Vagina (tissue), 2 donors: ENCODE data around the gene RBP7.

Source experiments
- CTCF ChIP-seq, 3 experiments: fragments of 450-650 bp in 2 of 3; fragments of 200-600 bp in 1 of 3; sonication (generic) in 1 of 3; IDR thresholded peaks; one replicate each; pipeline ENCODE4 v1.5.1; 2017 to 2019; ENCODE audit warnings: antibody characterized with exemption in 3 of 3, mild to moderate bottlenecking in 2 of 3, moderate library complexity in 2 of 3
- POLR2A ChIP-seq, 2 donors: fragments of 450-650 bp; IDR thresholded peaks; one replicate each; pipeline ENCODE4 v1.6.1; 2017; ENCODE audit warnings: antibody characterized with exemption in 2 of 2, mild to moderate bottlenecking in 2 of 2, moderate library complexity in 2 of 2
- POLR2AphosphoS5 ChIP-seq, 2 donors: sonication (generic); formaldehyde crosslinking; IDR thresholded peaks; one replicate each; pipeline ENCODE4 v1.9.0; 2017; ENCODE audit warnings: antibody characterized with exemption in 2 of 2, mild to moderate bottlenecking in 2 of 2, low read depth in 1 of 2; ENCODE audit not compliant: insufficient read depth in 1 of 2

- TF ChIP-seq CTCF (IDR thresholded peaks at IDR 0.05) (no peak), POLR2A (IDR thresholded peaks at IDR 0.05) (no peak), POLR2AphosphoS5 (IDR thresholded peaks at IDR 0.05; ENCODE audit: insufficient read depth in 1 of 2, low read depth in 1 of 2) (no peak)
These were observed 25.6 kb downstream of the RBP7 start for GRCh38 chr1:10022656-10023055.
